DOHH2 (cell line): Measurements from ENCODE around the gene TXN.

Experiments
- EZH2phosphoT487 ChIP-seq: fragments of 200-600 bp; sonication (generic); IDR thresholded peaks from 2 replicates; pipeline ENCODE4 v1.6.1; 2017; ENCODE audit warnings: borderline replicate concordance, mild to moderate bottlenecking, antibody characterized with exemption, low read length, moderate library complexity, mixed read lengths
- TF ChIP-seq, protein P1 (sequence below): fragments of 200-600 bp; sonication (generic); IDR thresholded peaks from one replicate; pipeline ENCODE4 v1.5.1; 2014; ENCODE audit warnings: antibody characterized with exemption, mild to moderate bottlenecking, low read depth, low read length; ENCODE audit not compliant: poor library complexity, severe bottlenecking

DNA sequence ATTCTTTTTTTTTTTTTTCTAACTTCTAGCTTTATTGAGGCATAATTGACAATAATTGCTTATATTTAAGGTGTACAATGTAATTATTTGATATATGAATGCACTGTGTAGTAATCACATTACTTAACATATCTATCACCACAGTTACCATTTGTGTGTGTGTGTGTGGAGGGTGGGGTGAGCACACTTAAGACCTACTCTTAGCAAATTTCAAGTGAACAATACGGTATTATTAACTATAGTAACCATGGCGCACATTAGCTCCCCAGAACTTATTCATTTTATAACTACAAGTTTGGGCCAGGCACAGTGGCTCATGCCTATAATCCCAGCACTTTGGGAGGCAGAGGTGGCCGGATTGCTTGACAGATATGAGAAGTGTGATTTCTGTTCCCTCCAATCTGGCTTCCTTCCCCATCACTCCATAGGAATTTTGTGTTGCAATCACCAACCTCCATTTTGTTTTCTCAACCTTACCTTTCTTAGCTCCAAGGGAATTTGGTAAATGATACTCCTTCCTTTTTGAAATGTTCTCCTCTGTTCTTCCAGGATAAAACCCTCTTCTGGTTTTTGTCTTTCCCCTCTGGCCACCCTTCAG, 14.9 kb downstream of the TXN start:
- TF ChIP-seq, protein P1, sequence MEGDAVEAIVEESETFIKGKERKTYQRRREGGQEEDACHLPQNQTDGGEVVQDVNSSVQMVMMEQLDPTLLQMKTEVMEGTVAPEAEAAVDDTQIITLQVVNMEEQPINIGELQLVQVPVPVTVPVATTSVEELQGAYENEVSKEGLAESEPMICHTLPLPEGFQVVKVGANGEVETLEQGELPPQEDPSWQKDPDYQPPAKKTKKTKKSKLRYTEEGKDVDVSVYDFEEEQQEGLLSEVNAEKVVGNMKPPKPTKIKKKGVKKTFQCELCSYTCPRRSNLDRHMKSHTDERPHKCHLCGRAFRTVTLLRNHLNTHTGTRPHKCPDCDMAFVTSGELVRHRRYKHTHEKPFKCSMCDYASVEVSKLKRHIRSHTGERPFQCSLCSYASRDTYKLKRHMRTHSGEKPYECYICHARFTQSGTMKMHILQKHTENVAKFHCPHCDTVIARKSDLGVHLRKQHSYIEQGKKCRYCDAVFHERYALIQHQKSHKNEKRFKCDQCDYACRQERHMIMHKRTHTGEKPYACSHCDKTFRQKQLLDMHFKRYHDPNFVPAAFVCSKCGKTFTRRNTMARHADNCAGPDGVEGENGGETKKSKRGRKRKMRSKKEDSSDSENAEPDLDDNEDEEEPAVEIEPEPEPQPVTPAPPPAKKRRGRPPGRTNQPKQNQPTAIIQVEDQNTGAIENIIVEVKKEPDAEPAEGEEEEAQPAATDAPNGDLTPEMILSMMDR = no peak
- no peak for TF ChIP-seq EZH2phosphoT487
